Measurements from ENCODE around the gene VSTM4. TPM values are rescaled to one million over a fixed set of nuclear protein-coding genes. Genes with fewer than 3 reads are reported as not detected.

Gene VSTM4
- total and polyA plus RNA-seq, 9 of the 15 experiments (the other 6 are each of a cell fraction or from before 2014, with no cell fraction given): 1.0 to 7.9 (median 3.0) TPM

DNA sequence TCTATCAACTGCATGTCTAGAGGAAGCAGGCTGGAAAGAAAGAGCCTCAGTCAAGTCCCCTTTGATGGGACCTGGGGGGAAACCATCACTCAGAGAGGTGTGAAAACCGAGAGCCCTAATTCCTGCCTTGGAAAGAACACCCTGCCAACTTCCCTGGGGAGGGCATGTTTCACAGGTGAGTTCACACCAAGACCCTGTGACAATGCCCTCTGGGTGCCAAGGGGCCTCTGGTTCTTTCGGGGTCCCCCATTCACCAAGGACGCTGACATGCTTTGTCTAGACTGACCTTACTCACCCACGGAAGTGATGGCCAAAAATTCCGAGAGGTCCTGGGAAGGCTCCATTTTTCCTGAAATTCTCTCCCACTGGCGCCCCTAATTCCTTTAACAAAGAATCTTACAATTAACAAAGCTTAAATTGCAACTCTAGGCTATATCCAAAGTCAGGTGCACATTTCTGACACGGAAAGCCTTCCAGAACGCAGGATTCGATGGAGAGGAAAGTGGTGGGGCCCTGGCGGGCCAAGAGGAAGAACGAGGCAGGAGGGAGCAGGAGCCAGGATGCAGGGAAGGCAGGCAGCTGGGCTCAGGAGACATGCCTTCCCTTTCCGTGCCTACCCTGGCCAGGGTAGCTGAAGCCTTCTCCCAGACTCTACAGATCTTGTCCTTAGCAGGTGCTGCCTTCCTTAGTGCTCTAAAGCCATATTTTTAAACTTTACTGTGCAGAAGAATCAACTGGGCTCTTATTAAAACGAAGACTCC lies 23.7 kb downstream of the VSTM4 start:
- ChIA-PET CTCF (ENCODE audit: low intra/inter-chr PET ratio) (no interaction called here), POLR2A (interaction anchor here (1.1 kb wide), 1 partner anchor 10 kb away, joined by 6 read pairs; no protein-coding TSS in a partner anchor)
- 38% methylated on average over 13 of the region's 13 CpGs for WGBS (ENCODE audit: insufficient coverage, low coverage, missing lambda C conversion rate)
- no TSS peak for BruUV-seq (replicated peaks)
- FAIRE-seq: no peak
- Histone ChIP-seq H2AFZ (ENCODE audit: low read depth, low read length) (no peak overlapping the region), H3K4me2 (ENCODE audit: insufficient read depth, low read length) (no peak overlapping the region), H3K9me1 (ENCODE audit: control insufficient read depth, insufficient read depth, low read length) (peaks cover 2% of the 10 kb centered on the region), H3K9me3 (replicated peaks; ENCODE audit: control insufficient read depth, insufficient read depth, low read depth, low read length) (no peaks in the 10 kb centered on the region; the same call in 1 of the 2 replicates), H3K9ac (ENCODE audit: insufficient read depth in 1 of 2, low read depth in 2 of 2, low read length in 2 of 2) (no peak overlapping the region), H4K20me1 (replicated peaks; ENCODE audit: control insufficient read depth, insufficient read depth, low read length) (no peaks in the 10 kb centered on the region; the same call in 1 of the 2 replicates), H3K79me2 (ENCODE audit: control insufficient read depth, insufficient read depth, low read length) (no peaks in the 10 kb centered on the region), H3K36me3 (ENCODE audit: control insufficient read depth, insufficient read depth, low read length) (no peaks in the 10 kb centered on the region), H3K4me3 (no peak overlapping the region), H3K27ac (ENCODE audit: extremely low read depth, low read depth, low read length) (no peak overlapping the region), H3K27me3 (ENCODE audit: control insufficient read depth in 2 of 2, insufficient read depth in 2 of 2, low read length in 2 of 2) (no peaks in the 10 kb centered on the region), H3K4me1 (replicated peaks in 1 of 2; ENCODE audit: control insufficient read depth in 2 of 2, insufficient read depth in 2 of 2, low read length in 2 of 2) (no peaks in the 10 kb centered on the region)
- no peak for DNase-seq (ENCODE audit: extremely low read depth in 1 of 4, low spot score in 3 of 4)
- in situ Hi-C loops (cut with MboI) (no loop called here), intact Hi-C loops (cut with micrococcal nuclease) (no loop called here)
- no peak for ATAC-seq
- TF ChIP-seq ZMIZ1 (IDR thresholded peaks at IDR 0.05; ENCODE audit: low read depth in 2 of 2, low read length in 2 of 2) (no peak), STAT5A (IDR thresholded peaks at IDR 0.05; ENCODE audit: borderline replicate concordance, low read length) (no peak), CUX1 (CRISPR knock-in tag; IDR thresholded peaks at IDR 0.05) (no peak), ZBTB12 (CRISPR knock-in tag; IDR thresholded peaks at IDR 0.05) (no peak), SMARCA4 (IDR thresholded peaks at IDR 0.05) (no peak), RBM15 (IDR thresholded peaks at IDR 0.05; ENCODE audit: insufficient read depth, low read length) (no peak)
